Activated B cell treated with CpG ODN at 0.5 μM for 24 hours (primary cell): Measurements from ENCODE around the gene ZP1. TPM values are rescaled to one million over a fixed set of nuclear protein-coding genes. Genes with fewer than 3 reads are reported as not detected.

ENCODE experiments used
- ATAC-seq: fragments of 200-7000 bp; cut with Tn5 transposase; one replicate; pipeline ENCODE4 v1.10.0; 2021; ENCODE audit warnings: low read depth, mild to moderate bottlenecking, moderate library complexity
- CTCF ChIA-PET: fragments of 350-600 bp; sonication (Branson Sonifier 250); formaldehyde crosslinking; loops from one replicate; lab custom pipeline; 2021; ENCODE audit warnings: antibody characterized with exemption; lab: Charles Lee
- POLR2A ChIA-PET: fragments of 350-600 bp; sonication (Branson Sonifier 250); formaldehyde crosslinking; loops from one replicate; lab custom pipeline; 2021; ENCODE audit warnings: antibody characterized with exemption; lab: Charles Lee
- DNase-seq: peaks from one replicate; pipeline ENCODE4 v3.0.0; 2022
- H3K27ac Mint-ChIP-seq: one replicate; pipeline ENCODE4 v1.8.0; 2020; ENCODE audit warnings: mixed read lengths
- H3K27me3 Mint-ChIP-seq: one replicate; pipeline ENCODE4 v1.8.0; 2021; ENCODE audit warnings: mixed read lengths
- H3K36me3 Mint-ChIP-seq: one replicate; pipeline ENCODE4 v1.8.0; 2021; ENCODE audit warnings: low read depth, mixed read lengths
- H3K4me1 Mint-ChIP-seq: one replicate; pipeline ENCODE4 v1.8.0; 2021; ENCODE audit warnings: mixed read lengths
- H3K4me3 Mint-ChIP-seq: one replicate; pipeline ENCODE4 v1.8.0; 2020; ENCODE audit warnings: mild to moderate bottlenecking, mixed read lengths
- H3K9me3 Mint-ChIP-seq: one replicate; pipeline ENCODE4 v1.8.0; 2020; ENCODE audit warnings: mixed read lengths
- CTCF ChIP-seq: fragments of 200-600 bp; IDR thresholded peaks from one replicate; pipeline ENCODE4 v1.8.0; 2022; ENCODE audit warnings: antibody characterized with exemption, mild to moderate bottlenecking
- intact Hi-C: fragments of 100-400 bp; cut with micrococcal nuclease; formaldehyde crosslinking; loops from one replicate; pipeline ENCODE4 v1.15.1; 2024
- total RNA-seq: library from RNA; stranded (reverse); gene quantifications from 2 replicates; pipeline ENCODE4 v1.2.3, GENCODE V29; 2022

The ZP1 gene
- total RNA-seq, 1 donor from 2014 or later = not detected

GRCh38 chr11:60862171-60862570 is 5.2 kb upstream of the ZP1 start:
- no peak for ATAC-seq
- TF ChIP-seq CTCF = no peak
- Mint-ChIP-seq H3K27me3 (no peaks in the 10 kb centered on the region), H3K36me3 (no peaks in the 10 kb centered on the region), H3K4me1 (peaks cover 12% of the 10 kb centered on the region), H3K9me3 (no peaks in the 10 kb centered on the region), H3K4me3 (no peak overlapping the region), H3K27ac (no peak overlapping the region)
- intact Hi-C loops = no loop called here
- DNase-seq = no peak
- CTCF ChIA-PET = no interaction called here
- POLR2A ChIA-PET = no interaction called here

- ATAC-seq (no peak), DNase-seq (no peak)
- ChIA-PET CTCF (no interaction called here), POLR2A (interaction anchor here (0.6 kb wide), 1 partner anchor 48 kb away, joined by 4 read pairs; no protein-coding TSS in a partner anchor)
- intact Hi-C loops = no loop called here
- Mint-ChIP-seq H3K4me3 (no peak overlapping the region), H3K36me3 (no peaks in the 10 kb centered on the region), H3K9me3 (no peaks in the 10 kb centered on the region), H3K27ac (no peak overlapping the region), H3K27me3 (no peaks in the 10 kb centered on the region), H3K4me1 (peaks cover 5% of the 10 kb centered on the region)
- TF ChIP-seq CTCF = no peak
Observed at GRCh38 chr11:60863550-60864521, 3.5 kb upstream of the ZP1 start.

DNA sequence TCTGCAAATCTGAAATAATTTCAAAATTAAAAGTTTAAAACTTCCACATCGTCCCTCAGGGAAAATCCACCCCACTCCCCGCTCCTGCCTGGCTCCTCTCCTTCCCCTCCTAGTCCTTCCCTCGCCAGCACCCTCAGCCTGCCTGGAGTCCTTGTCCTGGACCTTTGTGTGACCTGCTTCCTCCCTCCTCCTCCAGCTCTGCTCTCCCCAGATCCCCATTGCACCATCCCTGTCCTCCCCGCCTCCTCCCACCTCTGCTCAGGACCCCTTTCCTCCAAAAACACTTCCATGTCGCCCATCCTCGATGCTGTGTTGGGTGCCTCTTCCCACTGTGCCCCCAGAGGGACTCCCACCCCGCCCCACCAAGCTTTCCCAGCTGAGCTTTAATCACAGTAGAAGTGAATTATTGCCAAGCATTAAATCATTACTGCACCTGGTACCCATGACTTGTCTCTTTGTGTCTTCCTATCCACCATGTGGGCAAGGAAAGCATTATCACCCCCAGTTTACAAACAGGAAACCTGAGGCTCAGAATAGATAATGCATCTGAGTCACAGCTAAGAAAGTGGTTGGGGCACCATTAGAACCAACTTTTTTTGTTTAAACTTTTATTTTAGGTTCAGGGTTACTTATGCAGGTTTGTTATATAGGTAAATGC is 2.4 kb upstream of the ZP1 start:
- intact Hi-C loops = no loop called here

DNA sequence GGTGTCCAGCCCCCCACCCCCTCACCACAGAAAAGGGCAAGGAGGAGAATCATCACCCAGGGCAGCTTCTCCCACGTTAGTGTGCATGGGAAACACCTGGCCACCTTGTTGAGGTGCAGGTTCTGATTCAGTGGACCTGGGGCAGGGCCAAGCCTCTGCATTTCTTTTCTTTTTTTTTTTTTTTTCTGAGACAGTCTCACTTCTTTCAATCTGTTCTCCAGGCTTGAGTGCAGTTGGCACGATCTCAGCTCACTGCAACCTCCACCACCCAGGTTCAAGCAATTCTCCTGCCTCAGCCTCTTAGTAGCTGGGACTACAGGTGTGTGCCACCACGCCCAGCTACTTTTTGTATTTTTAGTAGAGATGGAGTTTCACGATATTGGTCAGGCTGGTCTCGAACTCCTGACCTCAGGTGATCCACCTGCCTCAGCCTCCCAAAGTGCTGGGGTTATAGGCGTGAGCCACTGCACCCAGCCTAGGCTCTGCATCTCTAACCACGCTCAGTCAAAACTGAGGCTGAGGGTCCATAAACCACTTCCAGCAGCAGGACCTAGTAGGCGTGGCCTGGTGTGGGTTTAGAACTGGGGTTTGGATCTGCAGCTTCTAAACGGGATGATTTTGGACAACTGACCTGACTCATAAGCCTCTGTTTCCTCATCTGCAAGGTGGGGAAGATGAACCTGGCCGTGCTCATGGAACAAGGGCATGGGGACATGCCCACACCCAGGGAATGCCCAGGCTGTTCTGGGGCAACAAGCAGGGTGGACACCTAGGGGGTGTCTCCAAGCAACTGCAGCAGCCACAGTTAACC is 734 bp downstream of the ZP1 start:
- H3K9me3 Mint-ChIP-seq = no peaks in the 10 kb centered on the region
- no peaks in the 10 kb centered on the region for H3K4me1 Mint-ChIP-seq
- H3K27me3 Mint-ChIP-seq = no peaks in the 10 kb centered on the region
- H3K4me3 Mint-ChIP-seq = no peak overlapping the region
- H3K27ac Mint-ChIP-seq = no peak overlapping the region
- ChIA-PET CTCF (no interaction called here), POLR2A (no interaction called here)
- ATAC-seq (no peak), DNase-seq (no peak)
- H3K36me3 Mint-ChIP-seq = no peaks in the 10 kb centered on the region
- intact Hi-C loops = no loop called here
- TF ChIP-seq CTCF = no peak

More for the DNA sequence above, 2.4 kb upstream of the ZP1 start:
- no peaks in the 10 kb centered on the region for H3K9me3 Mint-ChIP-seq
- ChIA-PET CTCF (interaction anchor here (0.8 kb wide), 1 partner anchor 89 kb away, joined by 3 read pairs; no protein-coding TSS in a partner anchor), POLR2A (interaction anchor here (0.6 kb wide), 1 partner anchor 515 kb away, joined by 4 read pairs; no protein-coding TSS in a partner anchor)
- TF ChIP-seq CTCF = no peak
- no peak overlapping the region for H3K27ac Mint-ChIP-seq
- H3K27me3 Mint-ChIP-seq = no peaks in the 10 kb centered on the region
- H3K36me3 Mint-ChIP-seq = no peaks in the 10 kb centered on the region
- ATAC-seq = no peak
- H3K4me3 Mint-ChIP-seq = no peak overlapping the region
- DNase-seq = no peak
- no peaks in the 10 kb centered on the region for H3K4me1 Mint-ChIP-seq
